Stimulated activated CD8-positive, alpha-beta memory T cell treated with anti-CD3 and anti-CD28 coated beads, Interleukin-12 subunit alpha, Interleukin-12 subunit beta, amount 100 ng/mL, for 1 hour (primary cell): Measurements from ENCODE around the gene ELOVL1.

Experiments used
- DNase-seq: peaks from one replicate; pipeline ENCODE4 v3.0.0-alpha.2; 2020; ENCODE audit warnings: low read depth

ELOVL1 gene

DNA sequence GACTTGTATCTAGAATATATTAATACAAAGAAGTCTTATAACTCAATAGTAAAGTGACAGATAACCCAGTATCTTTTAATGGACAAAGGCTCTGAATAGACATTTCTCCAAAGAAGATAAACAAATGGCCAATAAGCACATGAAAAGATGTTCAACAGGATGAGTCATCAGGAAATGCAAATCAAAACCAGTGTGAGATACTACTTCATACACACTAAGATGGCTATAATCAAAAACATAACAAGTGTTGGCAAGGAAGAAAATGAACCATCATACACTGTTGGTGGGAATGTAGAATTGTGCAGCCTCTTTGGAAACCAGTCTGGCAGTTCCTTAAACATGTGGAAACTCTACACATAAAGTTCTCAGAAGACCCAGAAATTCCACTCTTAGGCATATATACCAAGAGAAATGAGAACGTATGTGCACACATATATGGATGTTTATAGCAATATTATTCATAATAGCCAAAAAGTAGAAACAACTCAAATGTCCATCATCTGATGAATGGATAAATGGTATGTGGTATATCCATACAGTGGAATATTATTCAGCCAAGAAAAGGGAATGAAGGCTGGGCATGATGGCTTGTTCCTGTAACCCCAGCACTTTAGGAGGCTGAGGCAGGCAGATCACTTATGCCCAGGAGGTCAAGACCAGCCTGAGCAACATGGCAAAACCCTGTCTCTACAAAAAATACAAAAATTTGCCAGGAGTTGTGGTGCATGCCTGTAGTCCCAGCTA is 40.1 kb downstream of the ELOVL1 start:
- DNase-seq, result no peak

DNA sequence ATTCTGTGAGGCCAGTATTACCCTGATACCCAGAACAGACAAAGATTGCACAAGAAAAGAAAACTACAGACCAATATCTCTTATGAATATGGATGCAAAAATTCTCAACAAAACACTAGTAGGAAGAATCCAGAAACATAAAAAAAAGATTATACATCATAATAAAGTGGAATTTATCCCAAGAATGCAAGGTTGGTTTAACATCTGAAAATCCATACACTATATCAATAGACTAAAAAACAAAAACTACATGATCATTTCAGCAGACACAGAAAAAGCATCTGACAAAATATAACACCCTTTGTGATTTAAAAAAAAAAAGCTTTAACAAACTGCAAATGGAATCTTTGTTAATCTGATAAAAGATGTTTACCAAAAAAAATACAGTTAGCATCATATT is 42.4 kb downstream of the ELOVL1 start:
- DNase-seq, result no peak

DNA sequence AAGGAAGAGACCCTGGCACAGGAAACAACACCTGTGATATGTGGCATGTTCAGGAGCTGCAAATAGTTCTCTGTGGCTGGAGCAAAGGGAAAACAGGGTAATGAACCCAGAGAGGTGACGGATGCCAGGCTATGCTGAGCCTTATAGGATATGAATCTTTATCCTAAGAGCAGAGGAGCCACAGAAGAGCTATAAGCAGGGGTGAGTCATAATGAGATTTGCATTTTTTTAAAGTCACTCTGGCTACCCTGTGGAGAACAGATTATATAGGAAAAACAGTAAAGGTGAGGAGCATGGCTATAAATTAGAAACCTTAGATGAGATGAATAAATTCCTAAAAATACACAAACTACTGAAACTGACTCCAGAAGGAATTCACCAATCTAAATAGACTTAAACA is 43.0 kb downstream of the ELOVL1 start:
- DNase-seq, result no peak

DNA sequence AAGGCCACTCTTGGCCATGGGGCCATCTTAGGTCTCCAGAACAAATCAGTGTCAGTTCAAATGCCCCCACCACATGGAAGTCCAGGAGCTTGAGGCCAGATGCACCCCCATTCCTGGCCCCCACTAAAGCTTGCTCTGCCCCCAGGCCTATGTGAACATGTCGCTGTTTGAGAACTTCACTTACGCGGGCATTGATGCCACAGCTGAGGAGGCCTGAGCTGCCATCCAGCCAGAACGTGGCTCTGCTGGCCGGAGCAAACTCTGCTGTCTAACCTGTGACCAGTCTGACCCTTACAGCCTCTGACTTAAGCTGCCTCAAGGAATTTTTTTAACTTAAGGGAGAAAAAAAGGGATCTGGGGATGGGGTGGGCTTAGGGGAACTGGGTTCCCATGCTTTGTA is 45.3 kb downstream of the ELOVL1 start:
- no peak for DNase-seq

DNA sequence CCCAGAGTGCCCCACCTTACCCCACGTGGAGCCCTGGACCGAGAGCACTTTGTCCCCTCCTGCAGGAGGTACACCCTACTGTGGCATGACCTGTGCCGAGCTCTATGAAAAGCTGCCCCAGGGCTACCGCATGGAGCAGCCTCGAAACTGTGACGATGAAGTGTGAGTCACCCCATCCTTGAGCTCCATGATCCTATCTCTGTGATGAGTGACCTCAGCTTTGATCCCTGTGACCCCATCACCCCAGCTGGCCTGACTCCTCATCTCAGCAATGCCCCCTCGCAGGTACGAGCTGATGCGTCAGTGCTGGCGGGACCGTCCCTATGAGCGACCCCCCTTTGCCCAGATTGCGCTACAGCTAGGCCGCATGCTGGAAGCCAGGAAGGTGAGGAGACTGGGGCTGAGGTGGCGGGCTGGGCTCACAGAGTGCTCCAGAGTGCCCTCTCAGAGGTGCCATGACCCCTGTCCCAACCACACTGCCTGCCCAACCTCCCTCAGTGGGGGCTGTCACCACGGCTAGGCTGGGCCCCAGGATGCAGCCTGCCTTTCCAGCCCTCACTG is 46.4 kb downstream of the ELOVL1 start:
- DNase-seq, result no peak

DNA sequence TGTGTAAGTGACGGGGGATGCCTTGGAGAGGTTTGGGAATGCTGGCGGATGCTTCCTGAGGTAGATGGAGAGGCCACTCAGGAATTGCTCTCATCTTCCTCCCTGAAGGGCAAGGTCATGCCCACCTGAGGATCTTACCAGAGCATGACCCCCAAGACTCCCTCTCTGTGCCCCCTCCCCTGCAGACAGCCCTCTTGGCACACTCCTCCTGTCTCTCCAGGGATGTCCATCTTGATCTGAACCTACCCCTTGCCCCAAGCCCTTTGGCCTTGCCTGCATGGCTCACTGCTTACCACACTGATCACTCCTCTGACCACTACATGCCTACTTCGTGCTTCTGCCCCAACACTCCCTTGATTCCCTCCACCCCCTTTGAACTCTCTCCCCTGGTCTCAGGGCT is 48.0 kb downstream of the ELOVL1 start:
- no peak for DNase-seq

DNA sequence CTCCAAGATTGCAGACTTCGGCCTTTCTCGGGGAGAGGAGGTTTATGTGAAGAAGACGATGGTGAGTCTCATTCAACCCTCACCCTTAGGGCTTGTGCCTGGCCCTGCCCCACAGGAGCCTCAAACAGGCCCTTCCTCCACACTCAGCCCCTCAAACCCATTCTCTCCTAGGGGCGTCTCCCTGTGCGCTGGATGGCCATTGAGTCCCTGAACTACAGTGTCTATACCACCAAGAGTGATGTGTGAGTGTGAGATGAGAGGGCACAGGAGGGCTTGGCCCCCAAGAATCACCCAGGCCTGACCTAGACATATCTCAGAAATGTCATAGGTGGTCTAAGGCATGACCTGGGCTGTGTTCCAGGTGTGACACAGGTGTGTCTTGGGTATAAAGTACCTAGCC is 48.5 kb downstream of the ELOVL1 start:
- no peak for DNase-seq

DNA sequence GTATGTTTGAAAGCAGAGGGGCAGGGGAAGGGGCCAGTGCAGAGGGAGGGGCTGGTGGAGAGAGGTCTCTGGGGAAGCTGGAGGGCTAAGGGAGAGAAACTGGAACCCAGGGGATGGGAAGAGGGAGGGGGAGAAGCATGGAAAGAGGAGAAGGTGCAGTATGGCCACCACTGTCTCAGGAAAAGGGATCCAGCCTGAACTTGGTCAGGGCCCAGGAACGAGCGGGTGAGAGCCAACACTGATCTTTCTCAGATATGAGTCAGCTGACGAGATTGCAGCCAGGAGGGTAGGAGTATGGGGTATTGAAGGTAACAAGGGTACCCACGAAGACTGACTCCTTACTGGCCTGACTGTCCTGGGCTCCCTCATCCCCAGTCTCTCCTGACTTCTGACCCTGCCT is 49.0 kb downstream of the ELOVL1 start:
- no peak for DNase-seq

DNA sequence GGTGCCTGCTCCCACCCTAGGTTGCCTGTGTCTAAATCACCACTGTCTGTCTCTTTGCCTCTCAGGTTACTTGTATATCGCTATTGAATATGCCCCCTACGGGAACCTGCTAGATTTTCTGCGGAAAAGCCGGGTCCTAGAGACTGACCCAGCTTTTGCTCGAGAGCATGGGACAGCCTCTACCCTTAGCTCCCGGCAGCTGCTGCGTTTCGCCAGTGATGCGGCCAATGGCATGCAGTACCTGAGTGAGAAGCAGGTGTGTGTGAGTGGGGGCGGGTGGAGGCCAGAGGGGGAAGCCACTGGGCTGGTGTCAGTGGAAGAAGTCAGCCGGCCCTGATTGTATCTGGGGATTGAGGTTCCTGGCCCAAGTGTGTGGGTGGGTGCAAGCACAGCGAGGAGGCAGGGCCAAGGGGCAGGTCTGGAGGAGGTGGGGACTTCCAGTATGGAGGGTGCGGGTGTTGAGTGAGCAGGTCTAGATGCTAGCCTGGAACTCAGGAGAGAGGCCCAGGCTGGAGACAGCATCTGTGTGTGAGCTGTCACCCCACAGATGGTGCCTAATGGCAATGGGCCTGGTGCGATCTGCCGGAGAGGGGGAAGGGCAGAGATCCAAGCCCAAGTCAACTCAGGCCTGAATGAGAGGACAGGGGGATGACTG is 49.9 kb downstream of the ELOVL1 start:
- DNase-seq, result no peak

DNA sequence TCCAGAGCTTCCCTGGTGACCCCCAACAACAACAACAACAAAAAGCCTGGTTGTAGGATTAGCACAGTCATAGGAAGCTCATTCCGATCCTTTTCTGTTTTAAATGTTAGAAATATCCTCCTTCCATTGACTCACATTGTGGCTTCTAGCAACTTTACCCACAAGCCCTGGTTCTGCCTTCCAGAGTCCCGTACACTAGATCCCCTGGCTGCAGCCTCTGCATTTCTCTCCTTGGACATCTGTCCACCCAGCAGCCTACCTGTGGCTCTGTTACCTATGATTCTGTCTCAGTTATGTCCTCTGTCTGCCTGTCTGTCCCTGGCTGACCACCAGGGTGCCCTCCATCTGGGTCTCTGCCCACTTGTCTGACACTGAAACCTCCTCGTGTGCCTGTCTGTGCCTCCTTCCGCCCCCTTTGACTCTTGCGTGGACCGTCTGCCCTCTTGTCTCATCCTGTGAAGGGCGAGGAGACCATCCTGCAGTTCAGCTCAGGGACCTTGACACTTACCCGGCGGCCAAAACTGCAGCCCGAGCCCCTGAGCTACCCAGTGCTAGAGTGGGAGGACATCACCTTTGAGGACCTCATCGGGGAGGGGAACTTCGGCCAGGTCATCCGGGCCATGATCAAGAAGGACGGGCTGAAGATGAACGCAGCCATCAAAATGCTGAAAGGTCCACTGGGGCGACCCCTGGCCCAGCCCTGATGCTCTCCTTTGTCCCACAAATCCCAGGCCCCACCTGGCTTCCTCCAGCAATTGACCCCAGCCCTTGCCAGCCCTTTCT is 50.9 kb downstream of the ELOVL1 start:
- DNase-seq, result no peak

DNA sequence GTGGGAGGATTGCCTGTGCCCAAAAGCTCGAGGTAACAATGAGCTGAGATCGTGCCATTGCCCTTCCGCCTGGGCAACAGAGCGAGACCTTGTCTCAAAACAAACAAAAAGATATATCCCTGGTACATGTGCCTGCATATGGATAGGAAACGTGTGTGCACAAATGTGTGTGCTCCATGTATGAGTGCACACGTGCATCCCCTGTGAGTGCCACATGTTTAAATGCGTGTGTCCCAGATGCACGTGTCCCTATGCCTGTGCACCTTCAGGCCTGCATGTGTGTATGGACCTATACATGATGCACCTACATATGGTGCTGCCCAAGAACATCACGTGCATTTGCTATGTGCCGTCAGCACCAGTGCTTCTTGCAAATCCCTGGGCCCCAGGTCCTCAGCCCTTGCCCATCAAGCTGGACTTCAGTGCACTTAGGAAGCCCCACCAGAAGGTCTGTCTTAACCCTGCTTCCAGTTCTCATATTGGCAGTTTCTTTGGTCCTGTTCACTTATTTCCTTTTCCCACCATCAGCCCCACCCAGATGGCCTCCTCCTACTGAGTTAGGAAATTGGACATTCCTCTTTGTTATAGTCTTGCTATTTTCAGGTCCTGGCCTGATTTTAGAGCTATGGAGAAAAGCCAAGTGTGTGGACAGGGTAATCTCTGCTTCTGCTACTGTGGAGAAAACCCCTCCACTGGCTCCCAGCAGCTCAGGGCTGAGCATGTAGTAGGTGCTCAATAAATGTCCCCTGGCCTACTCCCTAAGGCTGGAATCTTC is 51.7 kb downstream of the ELOVL1 start:
- no peak for DNase-seq

DNA sequence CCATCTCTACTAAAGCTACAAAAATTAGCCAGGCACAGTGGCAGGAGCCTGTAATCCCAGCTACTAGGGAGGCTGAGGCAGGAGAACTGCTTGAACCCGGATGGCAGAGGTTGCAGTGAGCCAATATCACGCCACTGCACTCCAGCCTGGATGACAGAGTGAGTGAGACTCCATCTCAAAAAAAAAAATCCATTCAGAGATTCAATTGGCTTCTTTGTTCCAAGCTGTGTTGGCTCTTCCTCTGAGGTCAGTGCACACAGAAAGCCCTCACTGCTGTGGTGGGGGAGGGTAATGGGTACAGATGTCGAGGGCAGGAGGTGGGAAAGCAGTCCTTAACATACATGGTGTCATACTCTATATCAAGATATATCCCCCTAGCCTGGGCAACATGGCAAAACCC is 52.3 kb downstream of the ELOVL1 start:
- no peak for DNase-seq

DNA sequence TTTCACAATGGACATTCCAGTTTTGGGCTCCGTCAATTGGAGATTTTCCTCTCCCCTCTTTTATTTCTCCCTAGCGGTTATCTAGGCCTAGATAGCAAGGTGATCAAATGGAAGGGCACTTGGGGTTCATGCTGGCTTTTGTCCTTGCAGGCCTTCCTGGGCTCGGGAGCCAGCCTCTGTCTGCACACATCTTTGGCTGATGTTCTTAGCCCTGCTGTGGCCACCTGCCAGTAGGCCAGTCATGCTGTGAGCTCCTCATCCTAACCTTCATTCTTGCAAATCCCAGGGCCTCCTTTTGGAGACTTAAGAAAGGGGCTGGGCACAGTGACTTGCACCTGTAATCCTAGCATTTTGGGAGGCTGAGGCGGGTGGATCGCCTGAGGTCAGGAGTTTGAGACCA is 53.6 kb downstream of the ELOVL1 start:
- no peak for DNase-seq

DNA sequence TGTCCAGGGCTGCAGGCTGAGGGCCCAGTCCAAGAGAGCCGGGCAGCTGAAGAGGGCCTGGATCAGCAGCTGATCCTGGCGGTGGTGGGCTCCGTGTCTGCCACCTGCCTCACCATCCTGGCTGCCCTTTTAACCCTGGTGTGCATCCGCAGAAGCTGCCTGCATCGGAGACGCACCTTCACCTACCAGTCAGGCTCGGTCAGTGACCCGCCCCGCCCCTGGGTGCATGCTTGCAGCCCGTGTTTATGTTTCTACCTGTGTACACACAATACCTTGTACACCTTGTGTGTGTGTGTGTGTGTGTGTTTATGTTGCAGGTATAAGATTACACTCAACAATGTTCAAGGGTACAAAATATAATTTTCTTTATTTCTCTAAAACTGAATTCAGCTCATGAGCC is 54.0 kb downstream of the ELOVL1 start:
- DNase-seq, result no peak
